Smooth muscle cell (in vitro differentiated cells): ENCODE data around the gene PARD3B. TPM values are rescaled to one million over a fixed set of nuclear protein-coding genes. Genes with fewer than 3 reads are reported as not detected.

Experiments
- DNase-seq: peaks from one replicate; lab custom pipeline; 2025; ENCODE audit not compliant: unreplicated experiment; lab: John Stamatoyannopoulos, UW
- H2AFZ ChIP-seq: fragments of 200-600 bp; sonication (generic); 2 replicates; pipeline ENCODE4 v1.6.0; 2016; ENCODE audit warnings: antibody characterized with exemption, low read depth, mild to moderate bottlenecking
- H3F3A ChIP-seq: fragments of 200-600 bp; sonication (generic); 2 replicates; pipeline ENCODE4 v1.6.0; 2017; ENCODE audit warnings: antibody characterized with exemption, low read depth
- H3K27ac ChIP-seq: fragments of 200-600 bp; sonication (generic); 2 replicates; pipeline ENCODE4 v1.5.1; 2016; ENCODE audit warnings: low read depth, mild to moderate bottlenecking
- H3K27me3 ChIP-seq: fragments of 200-600 bp; sonication (generic); 2 replicates; pipeline ENCODE4 v1.6.1; 2016; ENCODE audit warnings: low read depth, mild to moderate bottlenecking
- H3K36me3 ChIP-seq: fragments of 200-600 bp; sonication (generic); 2 replicates; pipeline ENCODE4 v1.5.1; 2016; ENCODE audit warnings: low read depth
- H3K4me1 ChIP-seq: fragments of 200-600 bp; sonication (generic); 2 replicates; pipeline ENCODE4 v1.5.1; 2016; ENCODE audit warnings: low read depth
- H3K4me2 ChIP-seq: fragments of 200-600 bp; sonication (generic); 2 replicates; pipeline ENCODE4 v1.6.0; 2016; ENCODE audit warnings: mild to moderate bottlenecking
- H3K4me3 ChIP-seq: fragments of 200-600 bp; sonication (generic); 2 replicates; pipeline ENCODE4 v1.5.1; 2016; ENCODE audit warnings: mild to moderate bottlenecking
- H3K79me2 ChIP-seq: fragments of 200-600 bp; sonication (generic); 2 replicates; pipeline ENCODE4 v1.6.0; 2016; ENCODE audit warnings: low read depth, mild to moderate bottlenecking
- H3K9ac ChIP-seq: fragments of 200-600 bp; sonication (generic); 2 replicates; pipeline ENCODE4 v1.6.0; 2016; ENCODE audit warnings: low read depth
- H3K9me3 ChIP-seq: fragments of 200-600 bp; sonication (generic); replicated peaks from 2 replicates; pipeline ENCODE4 v1.5.1; 2016; ENCODE audit warnings: low read depth
- H4K20me1 ChIP-seq: fragments of 200-600 bp; sonication (generic); 2 replicates; pipeline ENCODE4 v1.6.0; 2016; ENCODE audit warnings: low read depth
- CTCF ChIP-seq: fragments of 200-600 bp; sonication (generic); IDR thresholded peaks from 2 replicates; pipeline ENCODE4 v1.5.1; 2017; ENCODE audit warnings: borderline replicate concordance, mild to moderate bottlenecking, antibody characterized with exemption; ENCODE audit not compliant: insufficient read depth, poor library complexity, severe bottlenecking
- WGBS: methylation state at CpG from one replicate; pipeline ENCODE4 v1.1.7; 2016; ENCODE audit warnings: low lambda C conversion rate; 5-methylcytosine and 5-hydroxymethylcytosine counted together
- polyA plus RNA-seq: library from polyadenylated mRNA; unstranded; fragments of >200 nt; fragmentation: Nextera tagmentation; extraction: Ambion mirVana; gene quantifications from 2 replicates; pipeline ENCODE4 v1.2.1, GENCODE V29; 2016
- total RNA-seq: library from RNA; depleted of rRNA; stranded (reverse); fragments of >200 nt; gene quantifications from 2 replicates; pipeline ENCODE4 v1.2.3, GENCODE V29; 2014

PARD3B gene
- total and polyA plus RNA-seq, 2 experiments from 2014 or later: 3.3 to 12.2 TPM

DNA sequence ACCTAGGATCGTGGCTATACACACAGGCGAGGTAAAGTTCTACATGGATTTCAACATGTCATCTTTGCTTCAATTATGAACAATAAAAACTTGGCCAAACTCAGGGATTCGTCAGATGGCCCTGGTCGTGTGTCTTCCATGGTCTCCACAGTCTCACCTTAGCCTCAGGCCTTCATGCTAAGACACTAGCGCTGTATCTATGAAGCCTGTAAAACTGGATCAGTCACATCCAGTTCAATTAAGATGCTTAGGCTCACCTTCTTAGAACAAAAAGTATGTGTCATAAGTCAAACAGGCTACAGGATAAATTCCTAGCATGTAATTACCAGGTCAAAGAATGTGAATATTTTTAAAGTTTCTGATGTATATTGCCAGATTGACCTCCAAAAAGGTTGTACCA lies 1023.3 kb downstream of the PARD3B start:
- Histone ChIP-seq H3F3A (peaks cover 20% of the 10 kb centered on the region), H3K36me3 (no peaks in the 10 kb centered on the region), H3K9me3 (no peaks in the 10 kb centered on the region), H3K27ac (no peak overlapping the region), H3K9ac (no peak overlapping the region), H3K4me2 (no peak overlapping the region), H3K4me3 (no peak overlapping the region), H2AFZ (no peak overlapping the region), H4K20me1 (no peaks in the 10 kb centered on the region), H3K79me2 (no peaks in the 10 kb centered on the region), H3K27me3 (no peaks in the 10 kb centered on the region), H3K4me1 (peaks cover 19% of the 10 kb centered on the region)
- DNase-seq: no peak
- no peak for TF ChIP-seq CTCF
- WGBS: 82% methylated on average over 5 of the region's 5 CpGs

DNA sequence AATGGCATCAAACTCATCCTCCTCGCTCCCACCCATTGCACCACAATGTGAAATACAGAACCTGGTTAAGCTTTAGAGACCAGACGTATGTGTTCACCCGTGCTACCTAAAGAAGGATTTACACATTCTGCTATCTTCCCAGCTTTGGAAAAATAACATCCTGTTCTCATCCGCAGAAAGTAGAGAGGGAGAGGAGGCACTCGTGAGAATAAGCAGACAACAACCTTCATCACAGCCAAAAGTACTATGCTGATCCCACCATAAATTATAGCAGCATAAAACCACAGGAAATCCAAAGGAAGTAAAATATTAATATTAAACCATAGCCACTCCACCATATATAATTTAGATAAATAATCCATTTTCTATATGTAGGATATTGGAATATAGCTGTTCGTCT lies 1025.4 kb downstream of the PARD3B start:
- H3K36me3 ChIP-seq: no peaks in the 10 kb centered on the region
- no peak overlapping the region for H2AFZ ChIP-seq
- 47% methylated on average over 6 of the region's 6 CpGs for WGBS
- H3F3A ChIP-seq: peaks cover 8% of the 10 kb centered on the region
- H3K4me3 ChIP-seq: no peak overlapping the region
- no peak overlapping the region for H3K9ac ChIP-seq
- H3K4me1 ChIP-seq: peaks cover 19% of the 10 kb centered on the region
- no peak overlapping the region for H3K27ac ChIP-seq
- H3K27me3 ChIP-seq: no peaks in the 10 kb centered on the region
- no peak for TF ChIP-seq CTCF
- no peak overlapping the region for H3K4me2 ChIP-seq
- H4K20me1 ChIP-seq: no peaks in the 10 kb centered on the region
- no peaks in the 10 kb centered on the region for H3K9me3 ChIP-seq
- no peak for DNase-seq
- H3K79me2 ChIP-seq: no peaks in the 10 kb centered on the region

DNA sequence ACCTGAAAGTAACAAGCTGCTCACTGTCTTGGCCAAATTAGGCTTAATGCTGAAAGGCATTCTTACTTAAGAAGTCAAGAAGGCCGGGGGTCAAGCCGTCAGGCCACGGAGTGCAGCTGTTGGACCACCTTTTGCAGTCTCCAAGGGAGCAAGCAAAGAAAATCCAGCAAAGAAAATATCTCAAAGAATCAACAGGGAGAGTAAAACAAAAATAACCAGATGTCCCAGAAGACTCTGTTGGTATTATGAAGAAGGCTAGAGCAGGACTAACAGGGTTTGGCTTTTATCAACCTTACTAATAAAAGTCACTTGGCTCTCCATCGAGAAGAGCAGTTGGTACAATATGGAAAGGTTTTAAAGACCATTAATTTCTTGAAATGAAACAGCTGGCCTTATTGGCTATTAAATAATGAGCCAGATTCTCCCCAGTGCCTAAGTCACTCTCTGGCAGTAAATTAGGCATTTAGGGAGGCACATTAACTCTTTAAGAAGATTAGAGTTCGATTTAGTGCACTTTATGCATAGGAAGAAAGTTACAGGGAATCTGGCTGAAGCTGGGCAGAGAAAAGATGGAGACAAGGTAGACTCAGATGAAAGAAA lies 1026.2 kb downstream of the PARD3B start:
- Histone ChIP-seq H3F3A (no peaks in the 10 kb centered on the region), H3K27ac (no peak overlapping the region), H3K79me2 (no peaks in the 10 kb centered on the region), H4K20me1 (no peaks in the 10 kb centered on the region), H3K9ac (no peak overlapping the region), H3K4me2 (no peak overlapping the region), H2AFZ (no peak overlapping the region), H3K4me1 (peaks cover 19% of the 10 kb centered on the region), H3K27me3 (no peaks in the 10 kb centered on the region), H3K4me3 (no peak overlapping the region), H3K9me3 (no peaks in the 10 kb centered on the region), H3K36me3 (no peaks in the 10 kb centered on the region)
- WGBS: 51% methylated on average over 5 of the region's 5 CpGs
- no peak for TF ChIP-seq CTCF
- no peak for DNase-seq

GRCh38 chr2:205574001-205574400 lies 1028.7 kb downstream of the PARD3B start:
- Histone ChIP-seq H3F3A (no peaks in the 10 kb centered on the region), H3K79me2 (no peaks in the 10 kb centered on the region), H3K36me3 (no peaks in the 10 kb centered on the region), H3K27me3 (no peaks in the 10 kb centered on the region), H4K20me1 (no peaks in the 10 kb centered on the region), H3K4me2 (no peak overlapping the region), H3K27ac (peak overlapping the region; percentile 17), H3K9me3 (no peaks in the 10 kb centered on the region), H3K9ac (no peak overlapping the region), H2AFZ (no peak overlapping the region), H3K4me1 (peaks cover 19% of the 10 kb centered on the region), H3K4me3 (no peak overlapping the region)
- no peak for TF ChIP-seq CTCF
- WGBS: 72% methylated on average over 3 of the region's 3 CpGs
- no peak for DNase-seq
